Measurements from ENCODE around the gene PIF1.

DNA sequence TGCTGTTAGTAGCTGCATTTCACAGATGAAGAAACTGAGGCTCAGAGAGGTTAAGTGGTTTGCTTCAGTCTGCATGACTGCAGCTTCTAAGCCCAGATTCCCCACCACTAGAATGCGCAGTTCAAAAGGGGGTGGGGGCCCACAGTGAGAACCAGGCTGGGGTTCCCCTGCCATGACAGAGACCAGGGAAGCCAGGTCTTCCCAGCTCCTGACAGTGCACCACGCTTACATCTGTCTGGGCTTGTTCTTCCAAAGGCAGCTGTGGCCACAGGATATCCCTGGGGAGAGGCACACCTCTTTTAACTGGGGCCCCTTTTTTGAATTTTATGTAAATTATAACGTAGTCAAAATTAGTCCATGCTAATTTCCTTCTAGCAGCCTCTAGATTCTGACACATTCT, 21.6 kb upstream of the PIF1 start:
- TF ChIP-seq, protein P1, sequence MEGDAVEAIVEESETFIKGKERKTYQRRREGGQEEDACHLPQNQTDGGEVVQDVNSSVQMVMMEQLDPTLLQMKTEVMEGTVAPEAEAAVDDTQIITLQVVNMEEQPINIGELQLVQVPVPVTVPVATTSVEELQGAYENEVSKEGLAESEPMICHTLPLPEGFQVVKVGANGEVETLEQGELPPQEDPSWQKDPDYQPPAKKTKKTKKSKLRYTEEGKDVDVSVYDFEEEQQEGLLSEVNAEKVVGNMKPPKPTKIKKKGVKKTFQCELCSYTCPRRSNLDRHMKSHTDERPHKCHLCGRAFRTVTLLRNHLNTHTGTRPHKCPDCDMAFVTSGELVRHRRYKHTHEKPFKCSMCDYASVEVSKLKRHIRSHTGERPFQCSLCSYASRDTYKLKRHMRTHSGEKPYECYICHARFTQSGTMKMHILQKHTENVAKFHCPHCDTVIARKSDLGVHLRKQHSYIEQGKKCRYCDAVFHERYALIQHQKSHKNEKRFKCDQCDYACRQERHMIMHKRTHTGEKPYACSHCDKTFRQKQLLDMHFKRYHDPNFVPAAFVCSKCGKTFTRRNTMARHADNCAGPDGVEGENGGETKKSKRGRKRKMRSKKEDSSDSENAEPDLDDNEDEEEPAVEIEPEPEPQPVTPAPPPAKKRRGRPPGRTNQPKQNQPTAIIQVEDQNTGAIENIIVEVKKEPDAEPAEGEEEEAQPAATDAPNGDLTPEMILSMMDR (IDR thresholded peaks at IDR 0.05) = no peak
- no peak for TF ChIP-seq ZFX (IDR thresholded peaks at IDR 0.05; ENCODE audit: borderline replicate concordance)

All from 22Rv1 (cell line).